ENCODE results near the gene TSC1.
A peak's percentile ranks its signal among the peaks of the same experiment; 100 is the strongest.

TSC1 gene

DNA sequence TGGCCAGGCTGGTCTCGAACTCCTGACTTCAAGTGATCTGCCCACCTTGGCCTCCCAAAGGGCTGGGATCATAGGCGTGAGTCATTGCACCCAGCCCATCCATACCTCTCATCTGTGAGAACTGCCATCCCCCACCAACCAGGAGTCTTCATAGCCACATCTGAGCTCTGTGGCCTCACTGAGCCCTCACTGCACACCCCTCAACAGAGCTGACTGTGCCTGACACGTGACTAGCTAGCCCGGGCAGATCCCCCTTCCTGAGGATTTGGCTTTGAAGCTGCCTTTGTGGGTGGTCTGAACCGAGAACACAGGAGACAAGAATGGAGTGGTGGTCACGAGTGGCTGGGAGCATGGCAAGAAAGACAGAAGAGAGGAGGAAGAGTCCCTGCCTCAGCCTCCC, 81.9 kb downstream of the TSC1 start:
- TF ChIP-seq, protein P1, sequence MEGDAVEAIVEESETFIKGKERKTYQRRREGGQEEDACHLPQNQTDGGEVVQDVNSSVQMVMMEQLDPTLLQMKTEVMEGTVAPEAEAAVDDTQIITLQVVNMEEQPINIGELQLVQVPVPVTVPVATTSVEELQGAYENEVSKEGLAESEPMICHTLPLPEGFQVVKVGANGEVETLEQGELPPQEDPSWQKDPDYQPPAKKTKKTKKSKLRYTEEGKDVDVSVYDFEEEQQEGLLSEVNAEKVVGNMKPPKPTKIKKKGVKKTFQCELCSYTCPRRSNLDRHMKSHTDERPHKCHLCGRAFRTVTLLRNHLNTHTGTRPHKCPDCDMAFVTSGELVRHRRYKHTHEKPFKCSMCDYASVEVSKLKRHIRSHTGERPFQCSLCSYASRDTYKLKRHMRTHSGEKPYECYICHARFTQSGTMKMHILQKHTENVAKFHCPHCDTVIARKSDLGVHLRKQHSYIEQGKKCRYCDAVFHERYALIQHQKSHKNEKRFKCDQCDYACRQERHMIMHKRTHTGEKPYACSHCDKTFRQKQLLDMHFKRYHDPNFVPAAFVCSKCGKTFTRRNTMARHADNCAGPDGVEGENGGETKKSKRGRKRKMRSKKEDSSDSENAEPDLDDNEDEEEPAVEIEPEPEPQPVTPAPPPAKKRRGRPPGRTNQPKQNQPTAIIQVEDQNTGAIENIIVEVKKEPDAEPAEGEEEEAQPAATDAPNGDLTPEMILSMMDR (conservative IDR thresholded peaks at IDR 0.05; ENCODE audit: low read length), result no peak
- DNase-seq (ENCODE audit: low read depth), result no peak
- H3K4me3 ChIP-seq (ENCODE audit: low read length), result no peak overlapping the region

DNA sequence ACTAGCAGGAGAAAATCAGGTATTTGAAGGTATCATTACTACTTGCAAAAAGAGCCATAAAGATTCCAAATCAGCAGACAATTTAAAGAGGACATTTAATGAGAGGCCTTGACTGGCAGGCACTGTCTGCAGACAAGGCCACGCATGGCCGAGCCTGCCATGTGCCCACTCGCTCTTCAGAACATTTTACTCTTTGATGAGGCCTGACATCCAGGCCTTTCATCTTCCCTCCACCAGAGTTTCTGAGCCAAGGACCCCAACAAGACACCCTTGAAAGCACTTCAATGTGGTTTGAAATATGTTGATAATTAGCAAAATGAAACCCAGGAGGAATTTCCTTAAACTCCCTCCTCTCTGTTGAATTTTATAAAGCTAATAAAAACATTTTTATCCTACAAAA, 82.8 kb downstream of the TSC1 start:
- H3K4me3 ChIP-seq (ENCODE audit: low read length), result no peak overlapping the region
- no peak for DNase-seq (ENCODE audit: low read depth)
- TF ChIP-seq, protein P1 (conservative IDR thresholded peaks at IDR 0.05; ENCODE audit: low read length), result no peak

DNA sequence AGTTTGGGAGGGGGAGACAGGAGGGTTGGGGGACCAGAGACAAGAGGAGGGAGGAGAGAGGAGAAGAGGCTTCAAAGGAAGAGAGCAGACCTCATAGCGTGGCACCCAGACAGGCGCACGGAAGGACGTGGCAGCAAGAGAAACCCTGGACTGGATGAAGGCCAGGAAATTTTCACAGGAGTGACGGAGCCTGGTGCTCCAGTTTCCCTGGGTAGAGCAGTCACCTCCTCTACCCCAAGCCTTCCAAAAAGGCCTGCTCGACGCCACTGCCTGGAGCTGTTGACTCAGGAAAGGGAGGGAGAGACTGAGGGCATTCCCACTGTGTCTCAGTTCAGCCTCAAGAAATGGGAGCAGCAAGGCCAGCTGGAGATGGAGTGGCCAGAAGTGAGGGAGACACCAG, 85.7 kb downstream of the TSC1 start:
- DNase-seq (ENCODE audit: low read depth), result no peak
- TF ChIP-seq, protein P1 (conservative IDR thresholded peaks at IDR 0.05; ENCODE audit: low read length), result no peak
- H3K4me3 ChIP-seq (ENCODE audit: low read length), result no peak overlapping the region

DNA sequence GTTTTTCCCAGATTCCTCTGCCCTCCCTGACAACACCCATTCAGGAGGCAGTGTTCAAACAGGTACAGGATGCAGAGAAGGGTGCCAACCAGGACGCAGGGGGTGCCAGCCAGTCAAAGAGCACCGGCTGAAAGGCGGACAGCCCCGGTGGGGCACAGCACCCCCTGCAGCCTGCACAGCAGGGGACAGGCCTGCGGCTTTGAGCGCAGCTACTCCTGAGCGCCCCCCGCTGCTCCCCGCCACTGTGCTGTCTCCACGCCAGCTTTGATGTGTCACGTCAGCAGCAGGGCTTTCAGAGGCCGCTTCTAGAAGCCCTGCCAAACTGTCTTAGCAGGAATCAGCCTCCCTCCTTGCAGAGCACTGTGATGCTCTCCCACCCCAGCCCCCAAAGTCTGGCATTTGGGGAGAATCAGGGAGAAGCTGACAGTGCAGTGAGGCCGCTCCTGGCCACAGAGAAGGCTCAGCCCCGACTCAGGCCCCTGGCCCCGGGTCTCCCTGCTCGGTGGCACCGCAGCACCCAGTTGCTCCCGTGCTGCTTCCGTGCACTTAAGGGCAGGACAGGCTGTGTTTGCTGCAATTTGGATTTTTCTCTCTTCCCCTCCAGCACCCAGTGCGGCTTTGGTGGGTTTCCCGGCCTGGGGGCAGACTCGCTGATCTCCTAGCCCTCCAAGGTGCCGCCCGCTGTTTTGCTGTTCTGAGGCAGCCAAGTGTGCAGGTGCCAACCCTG, 86.6 kb downstream of the TSC1 start:
- DNase-seq (ENCODE audit: low read depth), result peak; percentile 25
- H3K4me3 ChIP-seq (ENCODE audit: low read length), result no peak overlapping the region
- TF ChIP-seq, protein P1 (conservative IDR thresholded peaks at IDR 0.05; ENCODE audit: low read length), result no peak; the same call in 1 of the 2 replicates

DNA sequence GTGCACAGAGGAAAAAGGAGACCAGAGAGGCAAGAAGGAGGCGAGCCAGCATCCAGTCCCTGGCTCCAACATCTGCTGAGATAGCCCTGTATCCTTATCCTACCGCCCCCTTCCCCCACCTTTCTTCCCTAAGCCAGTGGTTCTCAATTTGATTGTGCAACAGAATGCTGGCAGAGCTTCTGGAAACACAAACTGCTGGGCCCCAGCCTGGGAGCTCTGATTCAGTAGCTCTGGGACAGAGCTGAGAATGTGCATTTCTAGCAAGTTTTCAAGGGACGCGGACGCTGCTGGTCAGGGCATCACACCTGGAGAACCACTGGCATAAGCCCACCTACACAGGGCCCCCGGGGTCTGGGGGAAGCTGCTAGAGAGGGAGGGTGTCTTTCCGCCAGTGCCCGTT, 87.4 kb downstream of the TSC1 start:
- peak; percentile 77 for DNase-seq (ENCODE audit: low read depth)
- no peak overlapping the region; the same call in 1 of the 2 replicates for H3K4me3 ChIP-seq (ENCODE audit: low read length)
- TF ChIP-seq, protein P1 (conservative IDR thresholded peaks at IDR 0.05; ENCODE audit: low read length), result no peak

DNA sequence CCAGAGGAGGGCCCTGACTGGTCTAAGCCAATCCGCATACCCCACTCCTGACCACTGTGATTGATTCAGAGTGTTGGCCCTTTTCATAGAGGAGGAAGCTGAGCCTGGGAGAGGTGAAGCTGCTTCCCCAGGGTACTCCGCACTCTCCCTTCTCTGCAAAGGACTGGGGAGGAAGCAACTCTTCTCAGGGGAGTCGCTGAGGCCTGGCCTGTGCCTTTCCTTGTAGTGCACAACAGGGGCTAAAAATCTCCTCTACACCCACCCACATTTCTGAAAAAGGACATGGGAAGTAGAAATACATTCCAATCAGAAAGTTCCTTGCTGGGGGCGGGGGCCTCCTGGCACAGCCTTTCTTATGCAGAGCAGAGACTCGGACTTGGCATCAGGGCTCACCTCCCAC, 88.5 kb downstream of the TSC1 start:
- DNase-seq (ENCODE audit: low read depth), result no peak
- TF ChIP-seq, protein P1 (conservative IDR thresholded peaks at IDR 0.05; ENCODE audit: low read length), result no peak

DNA sequence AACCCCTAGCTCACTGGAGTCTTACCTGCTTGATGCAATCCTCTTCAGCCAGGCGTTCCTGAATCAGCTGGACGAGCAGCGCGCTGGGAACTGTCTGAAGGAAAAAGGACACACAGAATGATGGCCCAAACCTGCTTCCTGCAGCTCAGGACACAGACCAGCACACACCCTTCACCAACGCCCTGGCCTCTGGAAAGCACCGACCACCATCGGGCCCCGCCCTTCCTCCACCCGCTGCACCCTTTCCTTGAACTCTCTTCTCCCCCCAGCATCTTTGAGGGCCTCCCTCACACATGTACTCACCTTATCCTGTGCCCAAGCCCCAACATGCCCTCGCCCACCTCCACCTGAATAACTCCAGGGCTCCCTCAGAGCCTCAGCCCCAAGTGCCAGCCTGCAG, 89.6 kb downstream of the TSC1 start:
- H3K4me3 ChIP-seq (ENCODE audit: low read length), result no peak overlapping the region
- no peak for DNase-seq (ENCODE audit: low read depth)
- TF ChIP-seq, protein P1 (conservative IDR thresholded peaks at IDR 0.05; ENCODE audit: low read length), result no peak

More for the DNA sequence above, 88.5 kb downstream of the TSC1 start:
- no peak overlapping the region for H3K4me3 ChIP-seq (ENCODE audit: low read length)
